HepG2 (cell line): Measurements from ENCODE around the gene SNF8. TPM values are rescaled to one million over a fixed set of nuclear protein-coding genes. Genes with fewer than 3 reads are reported as not detected.

Experiments used
- ATAC-seq: fragments of 200-7000 bp; cut with Tn5 transposase; 3 replicates; pipeline ENCODE4 v1.9.1; 2020; ENCODE audit warnings: mild to moderate bottlenecking, moderate library complexity
- BruUV-seq: library from RNA; stranded (reverse); fragments of 400-500 nt; replicated peaks from 2 replicates; lab custom pipeline; 2021; lab: Mats Ljungman, UMichigan
- CTCF ChIA-PET: fragments of 300-600 bp; formaldehyde crosslinking; extraction: SDS; loops from one replicate; lab custom pipeline; 2021; ENCODE audit warnings: low total read pairs, inconsistent platforms, low intra/inter-chr PET ratio; lab: Yijun Ruan, JAX
- POLR2A ChIA-PET: fragments of 350-600 bp; sonication (Branson Sonifier 250); formaldehyde crosslinking; loops from one replicate; lab custom pipeline; 2020; ENCODE audit warnings: antibody characterized with exemption, inconsistent platforms; lab: Yijun Ruan, JAX
- DNase-seq: peaks from one replicate; pipeline ENCODE4 v3.0.0-alpha.2; 2015; ENCODE audit warnings: low spot score
- FAIRE-seq: peaks from 3 replicates; lab custom pipeline; 2011; peaks lifted over from hg19 to GRCh38; lab: Jason Lieb, UNC
- H2AFZ ChIP-seq: one replicate; pipeline ENCODE4 v1.6.1; 2011; ENCODE audit warnings: low read length, inconsistent platforms
- H3K27ac ChIP-seq: fragments of 300-600 bp; 3 replicates; pipeline ENCODE4 v1.8.0; 2011; ENCODE audit warnings: mixed run types, mild to moderate bottlenecking, mixed read lengths, low read length, inconsistent platforms; ENCODE audit not compliant: insufficient read depth; ENCODE audit errors: extremely low read length
- H3K27me3 ChIP-seq, 2 experiments: fragments of 200-600 bp in 1 of 2; 2 replicates in 1 of 2; 3 replicates in 1 of 2; pipeline versions ENCODE4 v1.6.0 to v1.8.0; 2011; ENCODE audit warnings: low read length in 2 of 2, mild to moderate bottlenecking in 2 of 2, moderate library complexity in 2 of 2, inconsistent platforms in 1 of 2; ENCODE audit not compliant: insufficient read depth in 2 of 2, control insufficient read depth in 1 of 2
- H3K36me3 ChIP-seq, 2 experiments: fragments of 200-600 bp in 1 of 2; replicated peaks in 1 of 2; 2 replicates in 1 of 2; 3 replicates in 1 of 2; pipeline versions ENCODE4 v1.5.1 to v1.8.0; 2011; ENCODE audit warnings: low read length in 2 of 2, inconsistent platforms in 1 of 2; ENCODE audit not compliant: insufficient read depth in 2 of 2, control insufficient read depth in 1 of 2
- H3K4me1 ChIP-seq: 2 replicates; pipeline ENCODE4 v1.5.1; 2012; ENCODE audit warnings: low read length, inconsistent platforms; ENCODE audit not compliant: insufficient read depth
- H3K4me2 ChIP-seq: 2 replicates; pipeline ENCODE4 v1.6.0; 2011; ENCODE audit warnings: low read depth, low read length, inconsistent platforms
- H3K4me3 ChIP-seq, 3 experiments: fragments of 200-600 bp in 1 of 3; sonication (generic), shearing (Covaris generic) in 1 of 3; replicated peaks in 1 of 3; 2 replicates each; pipeline ENCODE4 v1.5.1; 2011 to 2016; ENCODE audit warnings: low read length in 3 of 3, inconsistent platforms in 2 of 3, low read depth in 2 of 3, mild to moderate bottlenecking in 2 of 3, control low read depth in 1 of 3, mixed read lengths in 1 of 3; ENCODE audit not compliant: insufficient read depth in 1 of 3
- H3K79me2 ChIP-seq: one replicate; pipeline ENCODE4 v1.6.1; 2011; ENCODE audit warnings: low read length, inconsistent platforms; ENCODE audit not compliant: insufficient read depth
- H3K9ac ChIP-seq: 2 replicates; pipeline ENCODE4 v1.6.0; 2011; ENCODE audit warnings: mild to moderate bottlenecking, low read depth, low read length, inconsistent platforms; ENCODE audit not compliant: insufficient read depth
- H3K9me3 ChIP-seq: 2 replicates; pipeline ENCODE4 v1.5.1; 2012; ENCODE audit warnings: mild to moderate bottlenecking, low read length
- H4K20me1 ChIP-seq: 2 replicates; pipeline ENCODE4 v1.6.0; 2011; ENCODE audit warnings: inconsistent platforms, mild to moderate bottlenecking, low read length, moderate library complexity; ENCODE audit not compliant: insufficient read depth
- CHD4 ChIP-seq: fragments of 200-600 bp; sonication (generic); IDR thresholded peaks from 2 replicates; pipeline ENCODE4 v1.7.0; 2017; ENCODE audit warnings: mild to moderate bottlenecking, low read length, borderline replicate concordance
- RAD51 ChIP-seq: fragments of 450-650 bp; IDR thresholded peaks from 2 replicates; pipeline ENCODE4 v1.6.1; 2016; ENCODE audit warnings: borderline replicate concordance
- RBAK ChIP-seq: sonication (generic); formaldehyde crosslinking; IDR thresholded peaks from 2 replicates; pipeline ENCODE4 v1.5.1; 2020; ENCODE audit warnings: mild to moderate bottlenecking, missing genetic modification reagents
- SKI ChIP-seq: fragments of 450-650 bp; IDR thresholded peaks from one replicate; pipeline ENCODE4 v1.6.1; 2018; ENCODE audit warnings: mild to moderate bottlenecking; ENCODE audit not compliant: partially characterized antibody
- SNAI1 ChIP-seq: sonication (generic); formaldehyde crosslinking; IDR thresholded peaks from 2 replicates; pipeline ENCODE4 v1.5.0; 2020; ENCODE audit warnings: mild to moderate bottlenecking, missing genetic modification reagents, borderline replicate concordance
- SNRNP70 ChIP-seq: fragments of 200-400 bp; formaldehyde crosslinking; IDR thresholded peaks from 2 replicates; pipeline ENCODE4 v1.6.1; 2017; ENCODE audit warnings: mild to moderate bottlenecking, low read depth, low read length, moderate library complexity
- ZFP36 ChIP-seq: fragments of 150-350 bp; IDR thresholded peaks from 2 replicates; pipeline ENCODE4 v1.6.1; 2018; ENCODE audit warnings: borderline replicate concordance, low read length, low read depth; ENCODE audit not compliant: partially characterized antibody
- ZNF251 ChIP-seq: sonication (generic); formaldehyde crosslinking; IDR thresholded peaks from 2 replicates; pipeline ENCODE4 v1.9.0; 2021; ENCODE audit warnings: mild to moderate bottlenecking, missing genetic modification reagents
- ZNF317 ChIP-seq: sonication (generic); formaldehyde crosslinking; IDR thresholded peaks from 2 replicates; pipeline ENCODE4 v1.5.0; 2020; ENCODE audit warnings: mild to moderate bottlenecking, missing genetic modification reagents
- ZNF44 ChIP-seq: sonication (generic); formaldehyde crosslinking; IDR thresholded peaks from 2 replicates; pipeline ENCODE4 v1.5.1; 2020; ENCODE audit warnings: mild to moderate bottlenecking, missing genetic modification reagents
- ZNF510 ChIP-seq: sonication (generic); formaldehyde crosslinking; IDR thresholded peaks from 2 replicates; pipeline ENCODE4 v1.4.0; 2020; ENCODE audit warnings: low read depth, mild to moderate bottlenecking, missing genetic modification reagents
- ZNF546 ChIP-seq: sonication (generic); formaldehyde crosslinking; conservative IDR thresholded peaks from 2 replicates; pipeline ENCODE4 v1.8.1; 2023; ENCODE audit warnings: mild to moderate bottlenecking, missing genetic modification reagents
- ZNF672 ChIP-seq: sonication (generic); formaldehyde crosslinking; IDR thresholded peaks from 2 replicates; pipeline ENCODE4 v1.8.1; 2022; ENCODE audit warnings: missing genetic modification reagents
- ZSCAN12 ChIP-seq: sonication (generic); formaldehyde crosslinking; IDR thresholded peaks from 2 replicates; pipeline ENCODE4 v1.9.0; 2021; ENCODE audit warnings: mild to moderate bottlenecking, missing genetic modification reagents
- WGBS: methylation state at CpG from one replicate; pipeline ENCODE4 v1.1.6; 2017; ENCODE audit warnings: low lambda C conversion rate; 5-methylcytosine and 5-hydroxymethylcytosine counted together
- in situ Hi-C: cut with HindIII; loops from 2 replicates; pipeline ENCODE4 v1.10.0; 2017; ENCODE audit warnings: low pct_unique_long_range_greater_than_20kb; ENCODE audit not compliant: extremely low pct_ligation_motif_present
- intact Hi-C: fragments of 100-400 bp; cut with micrococcal nuclease; formaldehyde crosslinking; loops from one replicate; pipeline ENCODE4 v1.10.0; 2022; ENCODE audit not compliant: unreplicated experiment
- polyA plus RNA-seq, 8 experiments: library from polyadenylated mRNA; depleted of rRNA in 3 of 8; stranded (reverse) in 7 of 8; unstranded in 1 of 8; fragments of >200 nt; fragmentation: Illumina TruSeq in 4 of 8; extraction: Trizol in 4 of 8; gene quantifications; 2 replicates each; pipeline versions ENCODE4 v1.2.1 to v1.2.3, GENCODE V29; 2011 to 2016; ENCODE audit warnings: low read depth in 4 of 8, missing spikeins in 1 of 8, mixed read lengths in 1 of 8; ENCODE audit not compliant: insufficient read depth in 1 of 8
- total RNA-seq, 5 experiments: library from RNA; depleted of rRNA; stranded (reverse); fragments of >200 nt; fragmentation: Illumina TruSeq; extraction: Trizol; gene quantifications; 2 replicates each; pipeline ENCODE4 v1.2.3, GENCODE V29; 2016; ENCODE audit warnings: low read depth in 1 of 5
- TF ChIP-seq, protein P1 (sequence below): sonication (generic); formaldehyde crosslinking; IDR thresholded peaks from 2 replicates; pipeline ENCODE4 v1.4.0; 2020; ENCODE audit warnings: missing genetic modification reagents, borderline replicate concordance
- TF ChIP-seq, protein P2 (sequence below): IDR thresholded peaks from 2 replicates; pipeline ENCODE4 v1.6.1; 2016; ENCODE audit warnings: missing compliant biosample characterization, missing genetic modification reagents, borderline replicate concordance
- TF ChIP-seq, protein P3 (sequence below): sonication (generic); formaldehyde crosslinking; IDR thresholded peaks from 2 replicates; pipeline ENCODE4 v1.4.0; 2020; ENCODE audit warnings: missing genetic modification reagents

SNF8 gene
- total and polyA plus RNA-seq, 2 of the 13 experiments (the other 11 are each of a cell fraction or from before 2014, with no cell fraction given) = 114 to 153 TPM

DNA sequence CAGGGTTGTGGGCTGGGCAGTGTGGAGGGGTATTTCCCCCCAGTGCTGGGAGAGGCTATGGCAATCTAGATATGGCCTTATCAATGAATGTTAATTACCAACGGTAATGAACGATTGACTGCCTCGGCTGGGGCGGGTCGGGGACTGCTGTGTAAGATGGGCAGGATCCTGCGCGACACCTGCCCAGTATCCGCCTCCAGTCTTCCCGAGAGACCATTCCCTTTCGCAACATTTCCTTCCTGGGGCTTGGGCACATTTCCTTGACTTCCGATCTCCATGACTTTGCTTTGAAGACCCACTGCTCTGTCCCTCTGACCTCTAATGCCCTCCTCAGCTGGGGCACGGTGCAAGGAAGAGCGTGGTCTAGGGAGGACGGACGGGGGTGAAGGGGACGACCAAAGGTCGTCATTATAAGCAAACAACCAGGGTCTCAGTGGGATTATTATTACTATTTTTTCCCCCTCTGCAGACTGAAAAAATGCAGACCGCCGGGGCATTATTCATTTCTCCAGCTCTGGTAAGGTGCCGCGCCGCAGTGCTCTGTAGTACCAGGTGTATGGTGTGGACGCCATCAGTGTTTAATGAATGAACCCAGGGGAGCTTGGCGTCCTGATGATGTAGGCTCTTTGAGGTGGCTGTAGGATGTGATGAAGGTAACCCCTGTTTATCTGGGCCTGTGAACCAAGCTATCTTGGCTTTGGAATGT, 51.5 kb downstream of the SNF8 start:
- BruUV-seq = TSS peak; percentile 73
- H3K27ac ChIP-seq = peak overlapping the region; percentile 84
- FAIRE-seq = no peak
- peaks cover 5 to 14% of the 10 kb centered on the region in 2 experiments for H3K36me3 ChIP-seq
- no peaks in the 10 kb centered on the region for H3K9me3 ChIP-seq
- ChIA-PET POLR2A (interaction anchor here (0.7 to 4.9 kb wide), 37 partner anchors 8 to 952 kb away, joined by 3 to 194 read pairs (median 5); partner anchors contain the start of genes CALCOCO2, IGF2BP1, NFE2L1 and PHB1), CTCF (no interaction called here)
- peak overlapping the region; percentile 76 to 97 (median 81) for H3K4me3 ChIP-seq
- 2% methylated on average over 24 of the region's 24 CpGs for WGBS
- peak overlapping the region; percentile 93 for H3K9ac ChIP-seq
- H3K27me3 ChIP-seq = no peaks in the 10 kb centered on the region; a peak in 1 of 5 replicates
- no peaks in the 10 kb centered on the region; the same call in 1 of the 2 replicates for H4K20me1 ChIP-seq
- in situ Hi-C loops (no loop called here), intact Hi-C loops (loop anchor here (1.0 to 2.0 kb wide), 4 partner anchors 10 to 300 kb away; partner anchors contain the start of gene UBE2Z)
- DNase-seq = no peak
- H3K79me2 ChIP-seq = peaks cover 22% of the 10 kb centered on the region
- peak overlapping the region; percentile 34 for H2AFZ ChIP-seq
- peaks cover 52% of the 10 kb centered on the region for H3K4me1 ChIP-seq
- peak; percentile 12 for ATAC-seq
- H3K4me2 ChIP-seq = peak overlapping the region; percentile 89
- TF ChIP-seq ZNF317 (CRISPR knock-in tag) (no peak; the same call in 1 of the 2 replicates), ZNF44 (CRISPR knock-in tag) (no peak), ZFP36 (no peak), CHD4 (no peak), SKI (no peak), RAD51 (no peak), ZNF510 (CRISPR knock-in tag) (peak; percentile 78), SNAI1 (CRISPR knock-in tag) (no peak), RBAK (CRISPR knock-in tag) (no peak), ZNF672 (CRISPR knock-in tag) (no peak), ZNF546 (CRISPR knock-in tag) (no peak; the same call in 1 of the 2 replicates), SNRNP70 (no peak), ZNF251 (CRISPR knock-in tag) (no peak), ZSCAN12 (CRISPR knock-in tag) (no peak)
- TF ChIP-seq, protein P1, sequence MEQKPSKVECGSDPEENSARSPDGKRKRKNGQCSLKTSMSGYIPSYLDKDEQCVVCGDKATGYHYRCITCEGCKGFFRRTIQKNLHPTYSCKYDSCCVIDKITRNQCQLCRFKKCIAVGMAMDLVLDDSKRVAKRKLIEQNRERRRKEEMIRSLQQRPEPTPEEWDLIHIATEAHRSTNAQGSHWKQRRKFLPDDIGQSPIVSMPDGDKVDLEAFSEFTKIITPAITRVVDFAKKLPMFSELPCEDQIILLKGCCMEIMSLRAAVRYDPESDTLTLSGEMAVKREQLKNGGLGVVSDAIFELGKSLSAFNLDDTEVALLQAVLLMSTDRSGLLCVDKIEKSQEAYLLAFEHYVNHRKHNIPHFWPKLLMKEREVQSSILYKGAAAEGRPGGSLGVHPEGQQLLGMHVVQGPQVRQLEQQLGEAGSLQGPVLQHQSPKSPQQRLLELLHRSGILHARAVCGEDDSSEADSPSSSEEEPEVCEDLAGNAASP (CRISPR knock-in tag) = no peak; the same call in 1 of the 2 replicates
- TF ChIP-seq, protein P2, sequence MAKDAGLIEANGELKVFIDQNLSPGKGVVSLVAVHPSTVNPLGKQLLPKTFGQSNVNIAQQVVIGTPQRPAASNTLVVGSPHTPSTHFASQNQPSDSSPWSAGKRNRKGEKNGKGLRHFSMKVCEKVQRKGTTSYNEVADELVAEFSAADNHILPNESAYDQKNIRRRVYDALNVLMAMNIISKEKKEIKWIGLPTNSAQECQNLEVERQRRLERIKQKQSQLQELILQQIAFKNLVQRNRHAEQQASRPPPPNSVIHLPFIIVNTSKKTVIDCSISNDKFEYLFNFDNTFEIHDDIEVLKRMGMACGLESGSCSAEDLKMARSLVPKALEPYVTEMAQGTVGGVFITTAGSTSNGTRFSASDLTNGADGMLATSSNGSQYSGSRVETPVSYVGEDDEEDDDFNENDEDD (CRISPR knock-in tag) = no peak
- TF ChIP-seq, protein P3, sequence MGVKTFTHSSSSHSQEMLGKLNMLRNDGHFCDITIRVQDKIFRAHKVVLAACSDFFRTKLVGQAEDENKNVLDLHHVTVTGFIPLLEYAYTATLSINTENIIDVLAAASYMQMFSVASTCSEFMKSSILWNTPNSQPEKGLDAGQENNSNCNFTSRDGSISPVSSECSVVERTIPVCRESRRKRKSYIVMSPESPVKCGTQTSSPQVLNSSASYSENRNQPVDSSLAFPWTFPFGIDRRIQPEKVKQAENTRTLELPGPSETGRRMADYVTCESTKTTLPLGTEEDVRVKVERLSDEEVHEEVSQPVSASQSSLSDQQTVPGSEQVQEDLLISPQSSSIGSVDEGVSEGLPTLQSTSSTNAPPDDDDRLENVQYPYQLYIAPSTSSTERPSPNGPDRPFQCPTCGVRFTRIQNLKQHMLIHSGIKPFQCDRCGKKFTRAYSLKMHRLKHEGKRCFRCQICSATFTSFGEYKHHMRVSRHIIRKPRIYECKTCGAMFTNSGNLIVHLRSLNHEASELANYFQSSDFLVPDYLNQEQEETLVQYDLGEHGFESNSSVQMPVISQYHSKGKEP (CRISPR knock-in tag) = peak; percentile 70; the same call in 1 of the 2 replicates
